ENCODE data around the gene DYNLT3.

GRCh38 chrX:37844622-37845021, 2.7 kb downstream of the DYNLT3 start:
- TF ChIP-seq CTCF (IDR thresholded peaks at IDR 0.05) (no peak), POLR2A (IDR thresholded peaks at IDR 0.05) (no peak), POLR2AphosphoS5 (IDR thresholded peaks at IDR 0.05) (no peak), EP300 (IDR thresholded peaks at IDR 0.05) (no peak)
